ENCODE results near the gene AOPEP. TPM values are rescaled to one million over a fixed set of nuclear protein-coding genes. Genes with fewer than 3 reads are reported as not detected.
"Not testable (repeated sequence)": the region's sequence is repeated elsewhere in the genome, so short reads cannot be mapped to it uniquely, and the experiment has no call there.

AOPEP gene
- total RNA-seq, 2 experiments from 2014 or later, result 6.9 to 7.0 TPM

GRCh38 chr9:94847486-94847885, 121.0 kb downstream of the AOPEP start:
- Mint-ChIP-seq H3K4me3 (no peak overlapping the region), H3K27me3 (no peaks in the 10 kb centered on the region), H3K27ac (no peak overlapping the region), H3K9me3 (no peaks in the 10 kb centered on the region), H3K36me3 (ENCODE audit: low read depth) (peaks cover 6% of the 10 kb centered on the region), H3K4me1 (ENCODE audit: low read depth) (peaks cover 17% of the 10 kb centered on the region)
- ChIA-PET POLR2A (no interaction called here), CTCF (no interaction called here)
- Histone ChIP-seq H3K27ac (ENCODE audit: low read depth in 1 of 2, low read length in 2 of 2) (no peak overlapping the region), H3K4me1 (ENCODE audit: insufficient read depth, low read length) (no peaks in the 10 kb centered on the region), H3K4me3 (ENCODE audit: low read length) (no peak overlapping the region), H3K27me3 (ENCODE audit: control insufficient read depth in 1 of 2, insufficient read depth in 2 of 2, low read length in 2 of 2) (no peaks in the 10 kb centered on the region), H3K9me3 (ENCODE audit: control insufficient read depth in 1 of 2, insufficient read depth in 1 of 2, low read length in 2 of 2) (no peaks in the 10 kb centered on the region), H3K36me3 (ENCODE audit: insufficient read depth, low read length) (no peaks in the 10 kb centered on the region)
- ATAC-seq (ENCODE audit: poor library complexity) (no peak), DNase-seq (no peak)
- intact Hi-C loops (cut with DNase I, micrococcal nuclease), result no loop called here
- no peak for TF ChIP-seq CTCF (IDR thresholded peaks at IDR 0.05)

GRCh38 chr9:94848791-94849190, 122.3 kb downstream of the AOPEP start:
- H3K27ac Mint-ChIP-seq; H3K4me3 ChIP-seq (ENCODE audit: low read length); H3K9me3 ChIP-seq (ENCODE audit: control insufficient read depth in 1 of 2, insufficient read depth in 1 of 2, low read length in 2 of 2); H3K27ac ChIP-seq (ENCODE audit: low read depth in 1 of 2, low read length in 2 of 2); CTCF ChIA-PET; H3K4me1 Mint-ChIP-seq (ENCODE audit: low read depth); intact Hi-C loops (cut with DNase I, micrococcal nuclease); H3K9me3 Mint-ChIP-seq; DNase-seq; ATAC-seq (ENCODE audit: poor library complexity); H3K4me1 ChIP-seq (ENCODE audit: insufficient read depth, low read length); H3K4me3 Mint-ChIP-seq; H3K27me3 ChIP-seq (ENCODE audit: control insufficient read depth in 1 of 2, insufficient read depth in 2 of 2, low read length in 2 of 2); H3K27me3 Mint-ChIP-seq; H3K36me3 Mint-ChIP-seq (ENCODE audit: low read depth); H3K36me3 ChIP-seq (ENCODE audit: insufficient read depth, low read length): not testable (repeated sequence)
- POLR2A ChIA-PET, result interaction anchor here (0.9 kb wide), 1 partner anchor 12 kb away, joined by 4 read pairs; no protein-coding TSS in a partner anchor

GRCh38 chr9:94850540-94851434, 124.3 kb downstream of the AOPEP start:
- CTCF ChIA-PET, result no interaction called here

More at GRCh38 chr9:94850540-94851434, 124.3 kb downstream of the AOPEP start:
- DNase-seq, result no peak
- no peak overlapping the region for H3K4me3 ChIP-seq (ENCODE audit: low read length)
- Mint-ChIP-seq H3K4me3 (no peak overlapping the region), H3K36me3 (ENCODE audit: low read depth) (no peaks in the 10 kb centered on the region), H3K27ac (no peak overlapping the region), H3K27me3 (no peaks in the 10 kb centered on the region), H3K4me1 (ENCODE audit: low read depth) (no peaks in the 10 kb centered on the region), H3K9me3 (no peaks in the 10 kb centered on the region)
- no peak for TF ChIP-seq CTCF (IDR thresholded peaks at IDR 0.05)
- H3K9me3 ChIP-seq (ENCODE audit: control insufficient read depth in 1 of 2, insufficient read depth in 1 of 2, low read length in 2 of 2), result no peaks in the 10 kb centered on the region
- ATAC-seq (ENCODE audit: poor library complexity), result no peak
- POLR2A ChIA-PET, result no interaction called here
- no peaks in the 10 kb centered on the region for H3K4me1 ChIP-seq (ENCODE audit: insufficient read depth, low read length)
- intact Hi-C loops (cut with DNase I, micrococcal nuclease), result no loop called here
- no peaks in the 10 kb centered on the region for H3K36me3 ChIP-seq (ENCODE audit: insufficient read depth, low read length)
- H3K27ac ChIP-seq (ENCODE audit: low read depth in 1 of 2, low read length in 2 of 2), result no peak overlapping the region
- H3K27me3 ChIP-seq (ENCODE audit: control insufficient read depth in 1 of 2, insufficient read depth in 2 of 2, low read length in 2 of 2), result no peaks in the 10 kb centered on the region

Measured in CD4-positive, alpha-beta T cell (primary cell).